Activated CD4-positive, alpha-beta T cell treated with anti-CD3 and anti-CD28 coated beads for 48 hours (primary cell): Measurements from ENCODE around the gene PFKFB2.

ENCODE experiments used
- DNase-seq: peaks from one replicate; pipeline ENCODE4 v3.0.0-alpha.2; 2020

Gene PFKFB2

DNA sequence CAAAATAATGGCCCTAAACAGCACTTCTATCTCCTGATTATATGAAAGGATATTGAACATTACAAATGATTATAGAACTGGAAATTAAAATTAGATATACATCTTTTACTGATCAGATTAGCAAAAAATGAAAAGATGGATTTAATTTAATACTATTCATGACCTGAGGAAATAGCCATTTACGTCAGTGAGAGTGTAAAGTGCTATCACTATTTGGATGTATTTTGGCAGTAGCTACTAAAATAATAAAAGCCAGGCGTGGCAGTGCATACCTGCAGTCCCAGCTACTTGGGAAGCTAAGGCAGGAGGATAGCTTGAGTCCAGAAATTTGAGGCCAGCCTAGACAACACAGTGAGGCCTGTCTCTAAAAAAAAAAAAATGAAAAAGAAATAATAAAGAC lies 40.9 kb downstream of the PFKFB2 start:
- no peak for DNase-seq

DNA sequence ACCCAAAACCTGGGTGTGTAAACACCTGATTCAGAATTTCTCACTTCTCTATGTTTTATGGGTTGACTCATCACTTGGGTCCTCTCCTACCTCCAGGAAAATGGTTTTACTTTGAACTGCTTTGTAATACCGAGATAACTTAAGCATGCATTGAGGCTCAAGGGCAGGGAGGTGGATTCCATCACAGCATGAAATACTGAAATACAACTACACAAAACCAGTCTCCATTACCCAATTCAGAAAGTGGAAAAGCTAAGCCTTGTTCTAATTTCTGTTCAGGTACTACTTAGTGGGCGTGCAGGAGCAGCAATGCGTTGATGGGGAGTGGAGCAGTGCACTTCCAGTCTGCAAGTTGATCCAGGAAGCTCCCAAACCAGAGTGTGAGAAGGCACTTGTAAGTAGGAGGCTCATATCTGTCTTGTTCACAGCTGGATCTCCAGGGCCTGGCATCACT lies 44.8 kb downstream of the PFKFB2 start:
- DNase-seq: peak; percentile 51

DNA sequence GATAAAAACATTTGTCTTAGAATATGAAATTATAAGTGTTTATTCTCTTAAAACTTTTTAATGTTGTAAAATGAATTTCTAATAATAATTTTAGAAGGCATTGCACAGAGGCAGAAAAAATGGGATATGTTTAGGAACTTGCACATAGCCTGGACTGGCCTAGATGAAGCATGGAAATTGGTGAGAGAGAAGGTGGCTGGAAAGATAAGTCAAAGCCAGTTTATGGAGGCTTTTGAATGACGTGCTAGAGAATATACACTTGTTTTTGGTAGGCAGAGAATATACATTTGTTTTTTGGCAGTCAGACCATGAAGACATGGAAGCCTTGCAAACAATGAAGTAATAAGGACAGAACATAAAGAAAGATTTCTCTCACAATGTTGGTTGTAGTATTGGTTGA lies 48.6 kb downstream of the PFKFB2 start:
- no peak for DNase-seq

DNA sequence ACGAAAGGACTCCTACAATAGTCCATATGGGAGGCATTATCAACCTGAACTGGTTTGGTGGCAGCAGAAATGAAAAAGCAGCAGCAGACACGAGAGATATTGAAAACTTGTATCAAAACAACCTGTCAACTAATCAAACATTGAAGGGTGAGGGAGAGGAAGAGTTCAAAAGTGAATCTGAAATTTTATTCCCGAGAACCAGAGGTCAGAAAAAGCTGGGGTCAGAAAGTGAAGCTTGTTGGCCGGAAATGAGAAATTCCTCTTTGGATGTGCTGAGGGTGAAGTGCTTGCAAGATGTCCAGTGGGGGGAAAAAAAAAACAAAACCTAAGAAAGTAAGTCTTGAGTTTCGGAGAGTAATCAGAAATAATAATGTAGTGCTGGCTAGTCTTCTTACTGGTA lies 49.1 kb downstream of the PFKFB2 start:
- no peak for DNase-seq

DNA sequence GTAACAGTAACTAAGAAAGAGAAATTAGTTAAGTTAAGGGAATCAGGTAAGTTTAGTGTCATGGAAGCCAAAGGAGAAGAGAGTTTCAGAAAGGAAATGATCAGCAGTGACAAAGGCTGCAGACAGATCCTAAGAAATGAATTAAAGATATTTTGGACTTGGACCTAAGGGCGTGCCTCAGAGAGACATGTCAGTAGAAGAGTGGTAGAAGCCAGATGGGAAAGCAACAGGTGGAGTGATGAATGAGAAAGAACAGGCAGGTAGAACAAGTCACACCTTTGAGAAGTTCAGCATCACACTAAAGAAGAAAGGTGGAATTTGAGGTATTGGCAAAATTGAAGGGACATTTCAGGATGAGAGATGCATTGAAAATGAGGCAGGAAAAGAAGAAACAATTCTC lies 49.6 kb downstream of the PFKFB2 start:
- DNase-seq: no peak

DNA sequence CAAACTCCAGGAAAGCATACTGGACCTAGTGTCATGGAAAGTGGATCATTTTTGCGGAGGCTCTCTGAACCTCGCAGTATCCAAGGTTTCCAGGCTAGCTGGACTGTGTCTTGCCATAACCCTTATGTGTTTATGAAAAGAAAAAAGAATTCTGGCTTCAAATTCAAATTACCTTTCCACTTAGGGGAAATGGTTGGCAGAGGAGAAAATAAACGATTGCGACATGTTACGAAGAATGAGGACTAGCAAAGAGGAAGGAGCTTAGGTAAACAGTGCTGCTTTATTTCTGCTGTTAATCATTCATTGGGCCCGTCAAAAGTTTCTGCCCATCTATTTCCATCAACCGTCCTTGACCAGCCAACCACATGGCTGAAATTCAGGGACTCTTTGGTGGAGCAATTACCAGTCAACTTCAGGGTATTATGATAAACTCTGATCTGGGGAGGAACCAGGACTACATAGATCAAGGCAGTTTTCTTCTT lies 50.9 kb downstream of the PFKFB2 start, which contains the start of gene C4BPA:
Gene C4BPA, plus strand, starts transcription at position 342 of the 482 bp plus-strand sequence. CDS start 8,793 bp downstream, outside the sequence.
- DNase-seq: no peak

DNA sequence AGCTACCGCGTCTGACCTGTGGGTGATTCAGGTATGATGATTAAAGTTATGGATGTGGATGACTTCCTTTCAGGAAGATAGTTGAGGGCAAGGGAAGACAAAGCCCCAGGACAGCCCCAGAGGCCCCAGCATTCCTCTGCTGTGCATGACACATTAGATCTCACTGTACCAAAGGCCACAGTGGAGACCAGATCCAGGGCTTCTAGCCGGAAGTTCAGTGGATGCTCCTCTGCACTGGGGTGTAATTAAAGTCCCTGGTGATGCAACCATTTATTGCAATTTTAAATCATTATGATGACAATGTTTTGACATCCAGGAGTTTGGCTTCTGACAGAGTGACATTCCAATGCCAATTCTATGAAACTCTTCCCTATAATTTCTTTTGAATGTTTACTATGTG lies 55.9 kb downstream of the PFKFB2 start:
- DNase-seq: no peak

DNA sequence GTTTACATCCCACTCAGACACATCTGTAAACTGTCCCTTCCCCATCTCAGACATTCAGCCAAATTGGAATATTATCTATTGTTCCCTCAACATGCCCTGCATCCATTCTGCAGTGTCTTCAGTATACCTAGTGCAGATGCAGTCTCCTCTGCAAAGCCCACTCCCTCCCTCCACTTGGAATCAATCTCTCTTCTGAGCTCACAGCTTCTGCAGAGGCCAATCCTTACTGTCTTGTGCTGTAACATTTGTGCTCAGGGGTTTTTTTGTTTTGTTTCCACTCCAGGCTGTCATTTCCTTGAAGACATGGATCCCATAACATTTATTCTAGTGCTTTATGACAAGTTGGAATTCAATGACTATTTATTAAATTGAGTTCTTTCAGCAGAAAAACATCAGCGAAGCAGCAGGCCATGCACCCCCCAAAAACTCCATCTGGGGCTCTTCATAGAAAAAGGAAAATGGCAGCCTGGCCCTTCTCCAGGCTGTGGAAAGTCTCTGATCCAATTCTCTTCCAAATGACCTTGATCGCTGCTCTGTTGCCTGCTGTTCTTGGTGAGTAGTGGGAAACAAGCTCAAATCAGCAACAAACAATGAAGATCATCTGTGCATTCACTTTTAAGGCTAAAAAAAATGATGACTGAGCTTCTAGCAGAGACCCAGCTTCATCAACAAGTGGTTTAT lies 59.7 kb downstream of the PFKFB2 start:
- DNase-seq: no peak

DNA sequence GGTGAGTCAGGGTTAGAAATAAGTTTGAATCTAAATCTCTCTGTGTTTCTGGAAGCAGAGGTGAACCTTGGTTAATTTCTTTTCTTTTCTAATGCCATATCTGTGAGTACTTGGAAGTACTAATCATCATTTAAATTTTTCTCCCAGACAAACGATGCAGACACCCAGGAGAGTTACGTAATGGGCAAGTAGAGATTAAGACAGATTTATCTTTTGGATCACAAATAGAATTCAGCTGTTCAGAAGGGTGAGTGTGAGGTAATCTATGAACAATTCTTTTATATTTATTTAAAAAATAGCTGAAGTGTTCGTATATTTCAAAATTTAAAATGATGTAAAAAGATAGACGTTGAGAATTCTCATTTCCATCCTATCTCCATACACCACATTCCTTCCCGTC lies 62.2 kb downstream of the PFKFB2 start:
- DNase-seq: no peak

DNA sequence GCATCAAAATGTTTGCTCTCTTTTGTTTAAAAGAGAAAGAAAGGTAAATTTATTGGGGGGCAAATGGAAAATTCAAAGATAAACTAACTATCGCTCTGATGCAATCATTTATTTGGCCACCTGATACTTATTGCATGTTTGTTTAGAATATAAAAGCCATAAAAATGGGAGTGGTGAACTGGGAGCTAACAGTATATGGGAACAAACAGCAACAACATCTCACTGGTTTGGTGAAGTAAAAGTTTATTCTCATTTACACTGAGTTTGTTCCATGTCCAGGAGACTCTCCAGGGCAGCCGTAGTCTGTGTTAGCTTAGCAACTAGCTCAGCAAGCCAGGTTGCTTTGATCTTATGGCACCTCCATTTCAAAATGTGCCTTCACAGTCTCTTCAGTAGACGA lies 71.3 kb downstream of the PFKFB2 start:
- no peak for DNase-seq

DNA sequence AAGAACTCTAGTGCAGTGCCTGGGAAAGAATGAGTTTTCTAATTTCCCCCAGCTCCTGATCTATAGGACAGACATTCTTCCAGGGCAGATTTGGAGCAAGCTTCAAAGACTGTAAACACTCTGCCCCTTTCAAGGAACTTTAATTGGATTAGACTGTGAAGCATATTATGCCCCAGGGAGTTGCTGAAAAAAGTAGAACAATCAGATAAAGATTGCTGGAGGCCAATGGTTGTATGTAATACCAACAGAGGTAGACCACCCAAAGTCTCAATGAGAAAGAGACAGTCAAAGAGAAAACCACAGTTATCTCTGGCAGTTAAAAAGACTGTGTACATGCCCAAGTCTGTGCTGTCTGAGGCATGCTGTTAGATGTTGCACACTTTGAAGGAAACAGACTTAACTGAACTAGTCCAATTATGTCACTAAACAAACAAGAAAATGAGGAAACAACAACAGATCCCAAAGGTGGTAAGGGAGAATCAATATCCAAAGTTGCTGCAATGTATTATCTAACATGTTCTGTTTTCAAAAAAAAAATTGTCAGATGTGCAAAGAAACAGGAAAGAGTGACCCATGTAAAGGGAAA lies 75.4 kb downstream of the PFKFB2 start:
- DNase-seq: no peak

DNA sequence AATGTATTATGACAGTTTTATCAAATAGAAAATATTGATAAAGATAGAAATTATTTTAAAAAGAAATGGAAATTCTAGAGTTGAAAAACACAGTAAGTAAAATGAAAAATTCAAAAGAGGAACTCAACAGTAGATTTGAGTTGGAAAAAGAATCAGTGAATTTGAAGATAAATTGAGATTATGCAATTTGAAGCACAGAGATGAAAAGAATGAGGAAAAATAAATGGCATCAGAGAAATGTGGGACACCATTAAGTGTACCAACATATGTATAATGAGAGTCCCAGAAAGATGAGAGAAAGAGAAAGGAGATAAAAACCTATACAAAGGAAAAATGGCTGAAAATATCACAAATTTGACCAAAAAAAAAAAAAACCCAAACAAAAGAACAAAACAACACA lies 76.0 kb downstream of the PFKFB2 start:
- no peak for DNase-seq
